Fibroblast of pulmonary artery (primary cell): ENCODE data around the gene PRELP.

ENCODE experiments used
- DNase-seq: peaks from one replicate; pipeline ENCODE4 v3.0.0-alpha.2; 2010; ENCODE audit warnings: low read depth
- H3K4me3 ChIP-seq: replicated peaks from 2 replicates; pipeline ENCODE4 v1.5.1; 2011; ENCODE audit warnings: low read depth, mild to moderate bottlenecking, control low read depth, low read length, moderate library complexity
- TF ChIP-seq, protein P1 (sequence below): IDR thresholded peaks from 2 replicates; pipeline ENCODE4 v1.5.1; 2011; ENCODE audit warnings: mild to moderate bottlenecking, control low read depth, low read length, inconsistent platforms; ENCODE audit errors: missing control alignments

The PRELP gene

DNA sequence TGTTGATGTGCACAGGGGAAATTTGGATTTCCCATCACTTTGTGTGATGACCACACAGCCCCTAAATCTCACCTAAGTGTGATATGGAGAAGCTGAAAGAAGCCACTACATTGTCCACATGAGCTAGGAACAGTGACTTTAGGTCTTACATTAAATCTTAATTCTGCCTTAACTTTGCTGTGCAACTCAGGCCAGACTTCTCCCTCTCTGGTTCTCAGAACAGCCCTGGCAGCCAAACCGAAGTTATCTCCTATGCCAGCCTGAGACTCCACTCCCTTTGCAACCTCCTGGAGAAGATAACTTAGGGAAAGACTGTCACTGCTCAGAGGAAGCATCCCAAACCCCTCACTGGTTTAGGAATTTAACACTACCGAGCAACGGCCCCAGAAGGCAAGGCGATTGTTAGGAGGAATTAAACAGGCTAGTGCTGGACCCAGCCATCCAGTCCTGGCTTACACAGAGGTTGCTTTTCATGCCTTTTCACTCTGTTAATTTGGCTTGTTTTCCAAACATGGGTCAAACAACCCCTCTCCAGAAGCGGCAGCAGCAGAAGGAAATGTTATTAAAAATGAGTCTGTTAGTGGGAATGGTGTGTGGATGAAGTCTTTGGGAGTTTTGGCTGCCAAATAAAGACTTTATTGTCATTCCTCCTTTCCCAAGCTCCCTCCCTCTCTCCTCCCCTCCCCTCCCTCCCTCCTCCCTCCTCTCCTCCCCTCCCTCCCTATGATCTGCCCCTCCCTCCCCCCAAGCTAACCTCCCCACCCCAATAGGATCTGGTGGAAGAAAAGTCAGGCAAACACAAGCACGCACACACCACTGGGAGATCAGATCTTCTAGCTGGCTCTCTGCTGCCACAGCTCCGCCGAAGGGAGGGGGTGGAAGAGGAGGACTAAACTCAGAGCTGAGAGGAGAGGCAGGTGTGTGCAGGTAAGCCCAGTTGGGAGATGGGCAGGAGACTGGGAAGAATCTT lies at the start of gene PRELP:
PRELP (plus strand) TSS at position 795 of the 970 bp plus-strand sequence. CDS start 7,379 bp downstream, outside the sequence.
- TF ChIP-seq, protein P1, sequence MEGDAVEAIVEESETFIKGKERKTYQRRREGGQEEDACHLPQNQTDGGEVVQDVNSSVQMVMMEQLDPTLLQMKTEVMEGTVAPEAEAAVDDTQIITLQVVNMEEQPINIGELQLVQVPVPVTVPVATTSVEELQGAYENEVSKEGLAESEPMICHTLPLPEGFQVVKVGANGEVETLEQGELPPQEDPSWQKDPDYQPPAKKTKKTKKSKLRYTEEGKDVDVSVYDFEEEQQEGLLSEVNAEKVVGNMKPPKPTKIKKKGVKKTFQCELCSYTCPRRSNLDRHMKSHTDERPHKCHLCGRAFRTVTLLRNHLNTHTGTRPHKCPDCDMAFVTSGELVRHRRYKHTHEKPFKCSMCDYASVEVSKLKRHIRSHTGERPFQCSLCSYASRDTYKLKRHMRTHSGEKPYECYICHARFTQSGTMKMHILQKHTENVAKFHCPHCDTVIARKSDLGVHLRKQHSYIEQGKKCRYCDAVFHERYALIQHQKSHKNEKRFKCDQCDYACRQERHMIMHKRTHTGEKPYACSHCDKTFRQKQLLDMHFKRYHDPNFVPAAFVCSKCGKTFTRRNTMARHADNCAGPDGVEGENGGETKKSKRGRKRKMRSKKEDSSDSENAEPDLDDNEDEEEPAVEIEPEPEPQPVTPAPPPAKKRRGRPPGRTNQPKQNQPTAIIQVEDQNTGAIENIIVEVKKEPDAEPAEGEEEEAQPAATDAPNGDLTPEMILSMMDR: no peak
- DNase-seq: no peak
- no peak within 1 kb of the TSS for H3K4me3 ChIP-seq

DNA sequence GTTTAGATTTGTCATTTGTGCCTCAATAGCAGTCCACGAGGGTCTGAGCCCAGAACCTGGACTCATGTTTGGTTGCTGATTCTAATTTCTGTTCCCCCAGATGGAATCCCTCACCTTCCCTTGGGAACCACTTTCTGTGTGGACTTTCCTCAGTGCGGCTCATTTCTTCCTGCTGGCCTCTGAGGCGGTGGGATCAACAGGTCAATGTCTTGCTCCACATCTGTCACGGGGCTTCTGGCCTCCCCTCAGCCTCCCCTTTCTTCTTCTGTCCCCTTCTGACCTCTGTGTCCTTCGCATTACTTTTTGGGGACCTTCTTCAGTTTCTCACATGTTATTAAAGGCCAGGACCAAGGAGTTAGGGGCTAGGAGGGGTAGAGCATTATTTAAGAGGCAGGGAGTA lies 49.2 kb upstream of the PRELP start:
- no peak overlapping the region for H3K4me3 ChIP-seq
- DNase-seq: no peak
- TF ChIP-seq, protein P1: no peak

DNA sequence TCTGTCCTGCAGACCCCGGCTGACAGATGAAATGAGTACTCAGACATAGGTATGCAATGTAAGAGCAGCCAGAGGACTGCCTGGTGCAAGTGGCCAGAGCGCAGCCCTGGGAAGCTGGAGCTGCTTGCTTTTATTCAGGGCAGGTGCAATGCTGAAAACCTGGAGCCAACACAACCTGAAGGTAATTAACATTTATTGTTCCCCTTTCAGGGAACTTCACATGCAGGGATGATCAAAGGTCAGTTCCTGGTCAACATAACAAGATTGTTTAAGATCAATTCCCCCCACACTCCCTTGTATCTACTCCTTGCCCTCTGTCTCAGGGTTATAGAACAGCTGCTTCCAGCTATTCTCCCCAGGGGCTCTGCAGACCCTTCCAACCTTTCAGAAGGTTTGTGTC lies 48.7 kb upstream of the PRELP start:
- TF ChIP-seq, protein P1: no peak
- no peak for DNase-seq
- no peak overlapping the region for H3K4me3 ChIP-seq

DNA sequence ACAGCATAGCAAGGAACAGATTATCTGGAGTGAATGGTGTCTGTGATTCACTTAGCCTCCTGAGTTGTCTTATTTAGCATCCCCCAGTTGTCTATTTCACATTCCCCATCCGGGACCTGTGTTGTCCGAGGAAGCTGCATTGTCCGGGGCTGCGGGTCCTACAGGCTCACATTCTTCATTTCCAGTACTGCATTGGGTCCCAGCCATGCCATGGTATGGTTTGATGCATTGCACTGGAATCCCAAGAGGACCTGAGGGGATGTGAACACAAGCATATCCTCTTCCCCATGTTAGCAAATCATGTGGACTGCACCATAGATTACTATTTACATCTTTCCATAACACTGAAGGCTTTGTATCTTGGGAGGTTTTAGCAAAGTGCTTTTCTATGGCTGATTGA lies 48.2 kb upstream of the PRELP start:
- no peak for DNase-seq
- TF ChIP-seq, protein P1: no peak
- H3K4me3 ChIP-seq: no peak overlapping the region

DNA sequence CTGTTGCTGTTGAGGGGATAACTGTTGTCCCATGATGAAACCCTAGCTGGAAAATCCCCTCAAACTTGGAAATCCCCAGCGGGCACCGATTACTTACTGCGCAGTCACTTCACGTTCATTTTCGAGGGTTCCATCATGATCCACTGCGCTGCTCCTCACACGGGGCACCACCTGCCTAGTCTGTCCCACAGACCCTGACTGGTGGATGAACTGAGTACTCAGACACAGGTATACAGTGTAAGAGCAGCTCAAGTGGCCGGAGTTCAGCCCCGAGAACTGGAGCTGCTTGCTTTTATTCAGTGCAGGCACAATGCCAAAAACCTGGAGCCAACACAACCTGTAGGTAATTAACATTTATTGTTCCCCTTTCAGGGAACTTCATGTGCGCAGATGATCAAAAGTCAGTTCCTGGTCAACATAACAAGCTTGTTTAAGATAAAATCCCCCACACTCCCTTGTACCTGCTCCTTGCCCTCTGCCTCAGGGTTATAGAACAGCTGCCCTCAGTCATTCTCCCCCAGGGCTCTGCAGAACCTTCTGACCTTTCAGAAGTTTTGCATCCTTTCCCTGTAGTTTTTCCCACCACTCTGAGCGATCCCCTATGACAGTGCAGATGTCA lies 46.5 kb upstream of the PRELP start:
- TF ChIP-seq, protein P1: no peak
- H3K4me3 ChIP-seq: no peak overlapping the region
- no peak for DNase-seq

DNA sequence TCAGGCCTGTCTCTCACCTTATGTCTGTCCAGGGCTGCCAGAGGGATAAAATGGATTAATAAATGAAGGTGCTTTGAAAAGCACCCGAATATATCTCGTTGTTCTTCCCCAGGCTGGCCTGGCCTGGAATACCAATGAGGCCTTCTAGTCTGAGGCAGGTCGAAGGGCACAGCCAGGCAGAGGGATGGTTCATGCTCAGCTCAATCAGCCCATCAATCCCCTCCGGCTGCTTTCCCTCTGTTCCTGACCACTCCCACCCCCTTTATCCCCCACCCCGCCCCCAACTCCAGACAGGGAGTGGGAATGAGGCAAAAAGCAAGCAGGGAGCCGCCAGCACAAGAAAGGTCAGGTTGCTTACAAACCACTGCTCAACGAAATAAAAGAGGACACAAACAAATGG lies 40.0 kb upstream of the PRELP start:
- H3K4me3 ChIP-seq: no peak overlapping the region
- no peak for DNase-seq
- TF ChIP-seq, protein P1: no peak
